Endothelial cell of umbilical vein (primary cell): Measurements from ENCODE around the gene TMEM45B. TPM values are rescaled to one million over a fixed set of nuclear protein-coding genes. Genes with fewer than 3 reads are reported as not detected.

Experiments used
- BruUV-seq: library from RNA; stranded (reverse); fragments of 400-500 nt; replicated peaks from 2 replicates; lab custom pipeline; 2021; lab: Mats Ljungman, UMichigan
- CTCF ChIA-PET: fragments of 300-600, 350-600 bp; sonication (Branson Sonifier 250); formaldehyde crosslinking; loops from one replicate; lab custom pipeline; 2021; ENCODE audit warnings: antibody characterized with exemption, inconsistent platforms; lab: Charles Lee
- POLR2A ChIA-PET: fragments of 300-600, 350-600 bp; sonication (Branson Sonifier 250); formaldehyde crosslinking; loops from one replicate; lab custom pipeline; 2021; ENCODE audit warnings: antibody characterized with exemption, inconsistent platforms; lab: Charles Lee
- DNase-seq: peaks from one replicate; pipeline ENCODE4 v3.0.0-alpha.2; 2011; ENCODE audit warnings: low read depth, low spot score
- FAIRE-seq: peaks from 2 replicates; lab custom pipeline; 2011; peaks lifted over from hg19 to GRCh38; lab: Jason Lieb, UNC
- H2AFZ ChIP-seq: 2 replicates; pipeline ENCODE4 v1.6.0; 2012; ENCODE audit warnings: low read depth, low read length, control low read depth, inconsistent platforms
- H3K27ac ChIP-seq: 2 replicates; pipeline ENCODE4 v1.5.1; 2011; ENCODE audit warnings: low read depth, mild to moderate bottlenecking, control low read depth, low read length, moderate library complexity; ENCODE audit not compliant: insufficient read depth
- H3K27me3 ChIP-seq, 2 experiments: 2 replicates each; pipeline versions ENCODE4 v1.6.0 to v1.6.1; 2011; ENCODE audit warnings: low read length in 2 of 2, mixed read lengths in 1 of 2; ENCODE audit not compliant: control insufficient read depth in 2 of 2, insufficient read depth in 2 of 2
- H3K36me3 ChIP-seq, 2 experiments: 2 replicates in 1 of 2; 3 replicates in 1 of 2; pipeline ENCODE4 v1.5.1; 2011; ENCODE audit warnings: low read length in 2 of 2, mild to moderate bottlenecking in 1 of 2, moderate library complexity in 1 of 2; ENCODE audit not compliant: control insufficient read depth in 2 of 2, insufficient read depth in 2 of 2; ENCODE audit errors: extremely low read depth in 1 of 2
- H3K4me1 ChIP-seq: 3 replicates; pipeline ENCODE4 v1.5.1; 2011; ENCODE audit warnings: mild to moderate bottlenecking, low read length; ENCODE audit not compliant: control insufficient read depth, insufficient read depth; ENCODE audit errors: extremely low read depth
- H3K4me2 ChIP-seq: 2 replicates; pipeline ENCODE4 v1.6.1; 2011; ENCODE audit warnings: low read length, control low read depth, mixed read lengths; ENCODE audit not compliant: insufficient read depth
- H3K4me3 ChIP-seq, 3 experiments: fragments of 200-600 bp in 1 of 3; sonication (generic), shearing (Covaris generic) in 1 of 3; replicated peaks in 1 of 3; 2 replicates each; pipeline ENCODE4 v1.5.1; 2011 to 2016; ENCODE audit warnings: control low read depth in 3 of 3, low read length in 3 of 3, mild to moderate bottlenecking in 2 of 3, inconsistent platforms in 1 of 3, low read depth in 1 of 3, moderate library complexity in 1 of 3; ENCODE audit not compliant: insufficient read depth in 1 of 3
- H3K79me2 ChIP-seq: 2 replicates; pipeline ENCODE4 v1.6.0; 2012; ENCODE audit warnings: low read length, inconsistent platforms; ENCODE audit not compliant: control insufficient read depth, insufficient read depth
- H3K9ac ChIP-seq: replicated peaks from 2 replicates; pipeline ENCODE3; 2011; ENCODE audit warnings: low read length, control low read depth; ENCODE audit not compliant: insufficient read depth; ENCODE audit errors: extremely low read depth
- H3K9me1 ChIP-seq: replicated peaks from 3 replicates; pipeline ENCODE4 v1.6.0; 2011; ENCODE audit warnings: mild to moderate bottlenecking, low read length; ENCODE audit not compliant: control insufficient read depth, insufficient read depth; ENCODE audit errors: extremely low read depth
- H3K9me3 ChIP-seq: replicated peaks from 2 replicates; pipeline ENCODE4 v1.5.1; 2012; ENCODE audit warnings: low read length, inconsistent platforms; ENCODE audit not compliant: control insufficient read depth, insufficient read depth
- H4K20me1 ChIP-seq: replicated peaks from 2 replicates; pipeline ENCODE3; 2011; ENCODE audit warnings: mild to moderate bottlenecking, low read length; ENCODE audit not compliant: control insufficient read depth, insufficient read depth; ENCODE audit errors: extremely low read depth
- EZH2 ChIP-seq: IDR thresholded peaks from 2 replicates; pipeline ENCODE4 v1.6.1; 2012; ENCODE audit warnings: borderline replicate concordance, low read depth, mild to moderate bottlenecking, moderate library complexity, low read length, inconsistent platforms; ENCODE audit not compliant: severe bottlenecking
- FOS ChIP-seq: IDR thresholded peaks from 2 replicates; pipeline ENCODE4 v1.6.1; 2011; ENCODE audit warnings: mild to moderate bottlenecking, low read length, moderate library complexity, borderline replicate concordance; ENCODE audit not compliant: insufficient read depth
- GATA2 ChIP-seq: IDR thresholded peaks from 2 replicates; pipeline ENCODE4 v1.7.0; 2011; ENCODE audit warnings: low read depth, mild to moderate bottlenecking, moderate library complexity, mixed read lengths, low read length; ENCODE audit not compliant: insufficient read length, insufficient read depth
- JUN ChIP-seq: IDR thresholded peaks from 2 replicates; pipeline ENCODE4 v1.6.1; 2011; ENCODE audit warnings: borderline replicate concordance, low read depth; ENCODE audit not compliant: insufficient read length, insufficient read depth
- MYC ChIP-seq: IDR thresholded peaks from one replicate; pipeline ENCODE4 v1.6.1; 2011; ENCODE audit warnings: mild to moderate bottlenecking, low read depth, low read length
- POLR2A ChIP-seq: IDR thresholded peaks from 2 replicates; pipeline ENCODE4 v1.6.1; 2012; ENCODE audit warnings: low read depth, mild to moderate bottlenecking, control low read depth, low read length
- POLR2AphosphoS5 ChIP-seq: IDR thresholded peaks from 2 replicates; pipeline ENCODE4 v1.6.1; 2012; ENCODE audit warnings: low read depth, mild to moderate bottlenecking, control low read depth, low read length, moderate library complexity; ENCODE audit not compliant: insufficient read depth
- dilution Hi-C: fragments of 300-500 bp; cut with MboI; formaldehyde crosslinking; loops from one replicate; pipeline ENCODE4 v1.15.0; 2019; ENCODE audit warnings: low sequenced_read_pairs; ENCODE audit not compliant: extremely low pct_ligation_motif_present
- intact Hi-C: fragments of 100-400 bp; cut with micrococcal nuclease; formaldehyde crosslinking; loops from one replicate; pipeline ENCODE4 v1.10.0; 2022
- polyA plus RNA-seq, 4 experiments: library from polyadenylated mRNA; depleted of rRNA in 3 of 4; stranded (reverse) in 3 of 4; unstranded in 1 of 4; fragments of >200 nt; gene quantifications; 2 replicates each; pipeline versions ENCODE4 v1.2.1 to v1.2.3, GENCODE V29; 2011 to 2012; ENCODE audit warnings: missing spikeins in 1 of 4
- total RNA-seq: library from RNA; stranded (reverse); gene quantifications from 2 replicates; pipeline ENCODE4 v1.2.3, GENCODE V29; 2021
- TF ChIP-seq, protein P1 (sequence below), 2 donors: IDR thresholded peaks; 1 replicate in 1 of 2; 2 replicates in 1 of 2; pipeline ENCODE4 v1.5.1; 2011; ENCODE audit warnings: low read length in 2 of 2, mild to moderate bottlenecking in 2 of 2, moderate library complexity in 2 of 2, control low read depth in 1 of 2, inconsistent platforms in 1 of 2, low read depth in 1 of 2; ENCODE audit not compliant: insufficient read depth in 1 of 2; ENCODE audit errors: extremely low read depth in 1 of 2
- TF ChIP-seq, protein P2 (sequence below): IDR thresholded peaks from 2 replicates; pipeline ENCODE4 v1.6.1; 2011; ENCODE audit not compliant: insufficient read depth, insufficient read length

Gene TMEM45B
- total and polyA plus RNA-seq, 2 donors (not counting 3 experiments of a cell fraction or from before 2014, with no cell fraction given) = 0.08 TPM; not detected in 1

DNA sequence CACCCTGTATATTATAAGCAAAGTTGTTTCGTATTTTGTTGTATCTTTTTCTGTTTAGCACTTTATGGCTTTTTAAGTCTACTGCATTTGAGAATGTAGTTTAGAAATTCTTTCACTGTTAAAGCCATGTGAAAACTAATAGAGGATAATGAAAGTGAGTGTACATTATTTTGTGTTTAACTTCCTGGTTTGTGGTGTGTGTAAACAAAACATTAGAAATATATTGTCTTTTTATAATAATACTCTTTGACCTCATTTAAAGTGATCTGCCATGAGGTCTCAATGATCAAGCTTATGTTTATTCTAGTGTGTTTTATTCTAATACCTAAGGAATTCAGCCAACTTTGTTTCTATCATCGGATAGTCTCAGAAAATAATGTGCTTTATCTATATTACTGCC is 27.4 kb upstream of the TMEM45B start:
- no peak overlapping the region for H3K27ac ChIP-seq
- H3K9ac ChIP-seq = no peak overlapping the region
- H3K4me1 ChIP-seq = no peaks in the 10 kb centered on the region
- FAIRE-seq (no peak), DNase-seq (no peak)
- no peak overlapping the region for H3K4me3 ChIP-seq
- no peaks in the 10 kb centered on the region for H3K9me1 ChIP-seq
- intact Hi-C loops (loop anchor here (5.0 kb wide), 1 partner anchor 344 kb away; no protein-coding TSS in a partner anchor), dilution Hi-C loops (no loop called here)
- no TSS peak for BruUV-seq
- H2AFZ ChIP-seq = no peak overlapping the region
- ChIA-PET POLR2A (no interaction called here), CTCF (no interaction called here)
- no peak overlapping the region for H3K4me2 ChIP-seq
- no peaks in the 10 kb centered on the region for H3K36me3 ChIP-seq
- H4K20me1 ChIP-seq = no peaks in the 10 kb centered on the region
- H3K79me2 ChIP-seq = no peaks in the 10 kb centered on the region
- no peaks in the 10 kb centered on the region for H3K9me3 ChIP-seq
- TF ChIP-seq FOS (no peak), GATA2 (no peak), JUN (no peak), POLR2A (no peak), MYC (no peak), POLR2AphosphoS5 (no peak), EZH2 (no peak)
- TF ChIP-seq, protein P1, sequence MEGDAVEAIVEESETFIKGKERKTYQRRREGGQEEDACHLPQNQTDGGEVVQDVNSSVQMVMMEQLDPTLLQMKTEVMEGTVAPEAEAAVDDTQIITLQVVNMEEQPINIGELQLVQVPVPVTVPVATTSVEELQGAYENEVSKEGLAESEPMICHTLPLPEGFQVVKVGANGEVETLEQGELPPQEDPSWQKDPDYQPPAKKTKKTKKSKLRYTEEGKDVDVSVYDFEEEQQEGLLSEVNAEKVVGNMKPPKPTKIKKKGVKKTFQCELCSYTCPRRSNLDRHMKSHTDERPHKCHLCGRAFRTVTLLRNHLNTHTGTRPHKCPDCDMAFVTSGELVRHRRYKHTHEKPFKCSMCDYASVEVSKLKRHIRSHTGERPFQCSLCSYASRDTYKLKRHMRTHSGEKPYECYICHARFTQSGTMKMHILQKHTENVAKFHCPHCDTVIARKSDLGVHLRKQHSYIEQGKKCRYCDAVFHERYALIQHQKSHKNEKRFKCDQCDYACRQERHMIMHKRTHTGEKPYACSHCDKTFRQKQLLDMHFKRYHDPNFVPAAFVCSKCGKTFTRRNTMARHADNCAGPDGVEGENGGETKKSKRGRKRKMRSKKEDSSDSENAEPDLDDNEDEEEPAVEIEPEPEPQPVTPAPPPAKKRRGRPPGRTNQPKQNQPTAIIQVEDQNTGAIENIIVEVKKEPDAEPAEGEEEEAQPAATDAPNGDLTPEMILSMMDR (IDR thresholded peaks at IDR 0.05; ENCODE audit: extremely low read depth in 1 of 2, insufficient read depth in 1 of 2, low read depth in 1 of 2, low read length in 2 of 2) = no peak
- TF ChIP-seq, protein P2, sequence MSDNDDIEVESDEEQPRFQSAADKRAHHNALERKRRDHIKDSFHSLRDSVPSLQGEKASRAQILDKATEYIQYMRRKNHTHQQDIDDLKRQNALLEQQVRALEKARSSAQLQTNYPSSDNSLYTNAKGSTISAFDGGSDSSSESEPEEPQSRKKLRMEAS = no peak
- H3K27me3 ChIP-seq = peaks cover 4 to 9% of the 10 kb centered on the region in 2 experiments
